ENCODE data around the gene CAPN1.

DNA sequence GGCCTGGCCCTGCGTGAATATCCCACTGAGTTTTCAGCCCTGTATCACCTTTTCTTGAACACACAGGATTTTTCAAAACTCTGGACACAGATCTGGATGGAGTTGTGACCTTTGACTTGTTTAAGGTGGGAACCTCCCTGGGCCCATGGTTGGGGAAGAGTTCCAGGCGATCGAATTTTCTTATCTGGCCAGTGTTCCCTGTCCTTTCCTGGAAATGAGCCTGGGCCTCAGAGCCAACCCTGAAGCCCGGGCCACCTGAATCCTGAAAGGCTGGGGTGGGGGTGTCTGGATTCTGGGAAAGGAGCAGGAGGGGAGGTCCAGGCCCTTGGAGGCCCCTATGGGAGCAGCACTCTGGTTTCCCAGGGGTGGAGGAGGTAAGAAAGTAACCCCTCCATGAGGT lies 29.0 kb downstream of the CAPN1 start:
- no peak for TF ChIP-seq EZH2phosphoT487 (IDR thresholded peaks at IDR 0.05; ENCODE audit: borderline replicate concordance, low read depth)
- TF ChIP-seq, protein P1, sequence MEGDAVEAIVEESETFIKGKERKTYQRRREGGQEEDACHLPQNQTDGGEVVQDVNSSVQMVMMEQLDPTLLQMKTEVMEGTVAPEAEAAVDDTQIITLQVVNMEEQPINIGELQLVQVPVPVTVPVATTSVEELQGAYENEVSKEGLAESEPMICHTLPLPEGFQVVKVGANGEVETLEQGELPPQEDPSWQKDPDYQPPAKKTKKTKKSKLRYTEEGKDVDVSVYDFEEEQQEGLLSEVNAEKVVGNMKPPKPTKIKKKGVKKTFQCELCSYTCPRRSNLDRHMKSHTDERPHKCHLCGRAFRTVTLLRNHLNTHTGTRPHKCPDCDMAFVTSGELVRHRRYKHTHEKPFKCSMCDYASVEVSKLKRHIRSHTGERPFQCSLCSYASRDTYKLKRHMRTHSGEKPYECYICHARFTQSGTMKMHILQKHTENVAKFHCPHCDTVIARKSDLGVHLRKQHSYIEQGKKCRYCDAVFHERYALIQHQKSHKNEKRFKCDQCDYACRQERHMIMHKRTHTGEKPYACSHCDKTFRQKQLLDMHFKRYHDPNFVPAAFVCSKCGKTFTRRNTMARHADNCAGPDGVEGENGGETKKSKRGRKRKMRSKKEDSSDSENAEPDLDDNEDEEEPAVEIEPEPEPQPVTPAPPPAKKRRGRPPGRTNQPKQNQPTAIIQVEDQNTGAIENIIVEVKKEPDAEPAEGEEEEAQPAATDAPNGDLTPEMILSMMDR (IDR thresholded peaks at IDR 0.05): no peak
- TF ChIP-seq TEAD4 (IDR thresholded peaks at IDR 0.05; ENCODE audit: borderline replicate concordance, insufficient read depth): no peak
- TF ChIP-seq NFIC (IDR thresholded peaks at IDR 0.05; ENCODE audit: borderline replicate concordance): no peak
- no peak for TF ChIP-seq YY1 (IDR thresholded peaks at IDR 0.05; ENCODE audit: low read depth)
- TF ChIP-seq EP300 (IDR thresholded peaks at IDR 0.05; ENCODE audit: borderline replicate concordance in 1 of 2, low read depth in 1 of 2, low read length in 1 of 2): no peak
- TF ChIP-seq POLR2AphosphoS5 (IDR thresholded peaks at IDR 0.05; ENCODE audit: low read depth, low read length): no peak
- no peak for TF ChIP-seq MEF2A (IDR thresholded peaks at IDR 0.05; ENCODE audit: borderline replicate concordance, low read depth)
- no peak for TF ChIP-seq TCF12 (IDR thresholded peaks at IDR 0.05)
- TF ChIP-seq, protein P2, sequence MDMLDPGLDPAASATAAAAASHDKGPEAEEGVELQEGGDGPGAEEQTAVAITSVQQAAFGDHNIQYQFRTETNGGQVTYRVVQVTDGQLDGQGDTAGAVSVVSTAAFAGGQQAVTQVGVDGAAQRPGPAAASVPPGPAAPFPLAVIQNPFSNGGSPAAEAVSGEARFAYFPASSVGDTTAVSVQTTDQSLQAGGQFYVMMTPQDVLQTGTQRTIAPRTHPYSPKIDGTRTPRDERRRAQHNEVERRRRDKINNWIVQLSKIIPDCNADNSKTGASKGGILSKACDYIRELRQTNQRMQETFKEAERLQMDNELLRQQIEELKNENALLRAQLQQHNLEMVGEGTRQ (IDR thresholded peaks at IDR 0.05; ENCODE audit: borderline replicate concordance, low read depth, low read length): no peak
- TF ChIP-seq, protein P3, sequence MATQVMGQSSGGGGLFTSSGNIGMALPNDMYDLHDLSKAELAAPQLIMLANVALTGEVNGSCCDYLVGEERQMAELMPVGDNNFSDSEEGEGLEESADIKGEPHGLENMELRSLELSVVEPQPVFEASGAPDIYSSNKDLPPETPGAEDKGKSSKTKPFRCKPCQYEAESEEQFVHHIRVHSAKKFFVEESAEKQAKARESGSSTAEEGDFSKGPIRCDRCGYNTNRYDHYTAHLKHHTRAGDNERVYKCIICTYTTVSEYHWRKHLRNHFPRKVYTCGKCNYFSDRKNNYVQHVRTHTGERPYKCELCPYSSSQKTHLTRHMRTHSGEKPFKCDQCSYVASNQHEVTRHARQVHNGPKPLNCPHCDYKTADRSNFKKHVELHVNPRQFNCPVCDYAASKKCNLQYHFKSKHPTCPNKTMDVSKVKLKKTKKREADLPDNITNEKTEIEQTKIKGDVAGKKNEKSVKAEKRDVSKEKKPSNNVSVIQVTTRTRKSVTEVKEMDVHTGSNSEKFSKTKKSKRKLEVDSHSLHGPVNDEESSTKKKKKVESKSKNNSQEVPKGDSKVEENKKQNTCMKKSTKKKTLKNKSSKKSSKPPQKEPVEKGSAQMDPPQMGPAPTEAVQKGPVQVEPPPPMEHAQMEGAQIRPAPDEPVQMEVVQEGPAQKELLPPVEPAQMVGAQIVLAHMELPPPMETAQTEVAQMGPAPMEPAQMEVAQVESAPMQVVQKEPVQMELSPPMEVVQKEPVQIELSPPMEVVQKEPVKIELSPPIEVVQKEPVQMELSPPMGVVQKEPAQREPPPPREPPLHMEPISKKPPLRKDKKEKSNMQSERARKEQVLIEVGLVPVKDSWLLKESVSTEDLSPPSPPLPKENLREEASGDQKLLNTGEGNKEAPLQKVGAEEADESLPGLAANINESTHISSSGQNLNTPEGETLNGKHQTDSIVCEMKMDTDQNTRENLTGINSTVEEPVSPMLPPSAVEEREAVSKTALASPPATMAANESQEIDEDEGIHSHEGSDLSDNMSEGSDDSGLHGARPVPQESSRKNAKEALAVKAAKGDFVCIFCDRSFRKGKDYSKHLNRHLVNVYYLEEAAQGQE (IDR thresholded peaks at IDR 0.05; ENCODE audit: low read depth, low read length): no peak
- no peak for TF ChIP-seq JUND (IDR thresholded peaks at IDR 0.05)
